ENCODE results near the gene SOBP.

SOBP gene

GRCh38 chr6:107614828-107615227 is 124.9 kb downstream of the SOBP start:
- ATAC-seq: no peak
- TF ChIP-seq ZNF565 (CRISPR knock-in tag; conservative IDR thresholded peaks at IDR 0.05; ENCODE audit: low read depth): no peak
- TF ChIP-seq ESRRG (CRISPR knock-in tag; IDR thresholded peaks at IDR 0.05): no peak
- TF ChIP-seq ZNF8 (CRISPR knock-in tag; IDR thresholded peaks at IDR 0.05): no peak

DNA sequence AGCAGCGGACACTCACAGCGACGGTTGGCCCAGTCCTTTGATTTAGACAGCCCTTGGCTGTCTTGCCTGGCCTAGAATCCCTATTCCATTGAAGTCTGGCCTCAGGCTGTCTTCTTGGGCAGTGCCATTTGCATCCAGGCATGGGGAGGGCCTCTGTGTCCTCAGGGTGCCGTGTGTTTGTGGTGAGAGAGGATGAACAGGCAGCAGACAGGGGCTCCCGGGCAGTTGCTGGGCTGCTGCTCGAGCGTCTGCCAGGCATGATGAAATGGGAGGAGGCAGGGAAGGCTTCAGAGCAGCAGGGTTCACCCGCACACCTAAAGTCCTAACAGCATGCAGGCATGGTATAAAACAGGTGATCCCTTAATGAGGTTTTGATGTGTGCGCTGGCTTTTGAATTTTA is 126.9 kb downstream of the SOBP start:
- no peak for ATAC-seq
- TF ChIP-seq ZFP30 (CRISPR knock-in tag; IDR thresholded peaks at IDR 0.05) (no peak), OSR1 (CRISPR knock-in tag; IDR thresholded peaks at IDR 0.05) (no peak)

DNA sequence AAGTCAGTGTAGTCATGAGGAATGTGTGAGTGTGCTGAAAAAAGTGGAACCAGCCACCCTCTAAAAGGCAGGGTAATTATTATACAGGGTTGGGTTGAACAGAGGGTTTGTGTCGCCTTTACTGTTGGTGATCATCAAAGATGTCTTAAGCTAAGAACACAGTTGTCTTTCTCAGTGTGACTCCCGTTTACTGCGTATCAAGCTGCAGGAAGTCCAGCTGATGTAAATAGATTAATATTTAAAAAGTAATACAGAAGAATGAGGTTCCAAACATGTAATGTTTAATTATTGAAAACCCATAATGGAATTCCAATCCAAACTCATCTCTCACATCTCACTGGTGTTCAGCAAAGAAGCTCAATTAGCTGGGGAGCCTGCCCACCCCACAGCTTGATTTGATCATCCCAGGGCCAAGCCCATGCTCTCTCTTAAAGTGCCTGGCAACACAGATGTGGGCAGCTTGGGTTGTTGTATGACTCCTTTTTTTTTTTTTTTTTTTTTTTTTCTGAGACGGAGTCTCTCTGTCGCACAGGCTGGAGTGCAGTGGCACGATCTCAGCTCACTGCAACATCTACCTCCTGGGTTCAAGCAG is 127.5 kb downstream of the SOBP start:
- no peak for TF ChIP-seq GLIS3 (CRISPR knock-in tag; IDR thresholded peaks at IDR 0.05)
- no peak for TF ChIP-seq RARB (CRISPR knock-in tag; IDR thresholded peaks at IDR 0.05)
- TF ChIP-seq ESRRG (CRISPR knock-in tag; IDR thresholded peaks at IDR 0.05): no peak
- no peak for TF ChIP-seq ZNF70 (CRISPR knock-in tag; IDR thresholded peaks at IDR 0.05)
- no peak for ATAC-seq

- no peak for ATAC-seq
- no peak for TF ChIP-seq RARB (CRISPR knock-in tag; IDR thresholded peaks at IDR 0.05)
- no peak for TF ChIP-seq ARNTL (CRISPR knock-in tag; IDR thresholded peaks at IDR 0.05; ENCODE audit: borderline replicate concordance, low read depth)
- no peak for TF ChIP-seq SNAI2 (CRISPR knock-in tag; IDR thresholded peaks at IDR 0.05)
- TF ChIP-seq ISL1 (CRISPR knock-in tag; IDR thresholded peaks at IDR 0.05): no peak
- no peak for TF ChIP-seq ZFP3 (CRISPR knock-in tag; IDR thresholded peaks at IDR 0.05)
- no peak for TF ChIP-seq ESRRG (CRISPR knock-in tag; IDR thresholded peaks at IDR 0.05)
- TF ChIP-seq ZFP30 (CRISPR knock-in tag; IDR thresholded peaks at IDR 0.05): no peak
- TF ChIP-seq GLIS3 (CRISPR knock-in tag; IDR thresholded peaks at IDR 0.05): no peak
- TF ChIP-seq ZNF70 (CRISPR knock-in tag; IDR thresholded peaks at IDR 0.05): no peak
- no peak for TF ChIP-seq ZNF8 (CRISPR knock-in tag; IDR thresholded peaks at IDR 0.05)
- no peak for TF ChIP-seq TSHZ2 (CRISPR knock-in tag; IDR thresholded peaks at IDR 0.05)
Observed at GRCh38 chr6:107618672-107619071, 128.8 kb downstream of the SOBP start.

DNA sequence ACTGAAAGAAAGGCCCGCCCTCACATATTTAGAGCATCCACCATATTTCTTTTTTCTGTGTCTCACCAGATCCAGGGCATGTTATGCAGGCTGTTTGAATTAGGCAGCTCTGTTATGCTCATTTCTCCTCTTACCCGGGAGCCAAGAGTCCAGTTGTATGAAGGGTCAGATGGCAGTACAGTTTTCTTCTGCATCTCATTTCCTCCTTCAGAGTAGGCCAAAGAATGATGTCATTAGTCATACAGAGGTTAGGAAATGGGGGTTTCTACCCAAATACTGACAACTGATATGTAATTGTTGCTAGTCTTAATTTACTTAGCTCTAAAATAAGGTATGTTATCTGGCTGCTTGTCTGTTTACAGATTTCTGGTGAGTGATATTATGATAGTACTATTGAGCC is 130.8 kb downstream of the SOBP start:
- TF ChIP-seq OSR1 (CRISPR knock-in tag; IDR thresholded peaks at IDR 0.05): no peak
- TF ChIP-seq, protein P1, sequence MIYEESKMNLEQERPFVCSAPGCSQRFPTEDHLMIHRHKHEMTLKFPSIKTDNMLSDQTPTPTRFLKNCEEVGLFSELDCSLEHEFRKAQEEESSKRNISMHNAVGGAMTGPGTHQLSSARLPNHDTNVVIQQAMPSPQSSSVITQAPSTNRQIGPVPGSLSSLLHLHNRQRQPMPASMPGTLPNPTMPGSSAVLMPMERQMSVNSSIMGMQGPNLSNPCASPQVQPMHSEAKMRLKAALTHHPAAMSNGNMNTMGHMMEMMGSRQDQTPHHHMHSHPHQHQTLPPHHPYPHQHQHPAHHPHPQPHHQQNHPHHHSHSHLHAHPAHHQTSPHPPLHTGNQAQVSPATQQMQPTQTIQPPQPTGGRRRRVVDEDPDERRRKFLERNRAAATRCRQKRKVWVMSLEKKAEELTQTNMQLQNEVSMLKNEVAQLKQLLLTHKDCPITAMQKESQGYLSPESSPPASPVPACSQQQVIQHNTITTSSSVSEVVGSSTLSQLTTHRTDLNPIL (CRISPR knock-in tag; IDR thresholded peaks at IDR 0.05; ENCODE audit: low read depth): no peak
- no peak for TF ChIP-seq ZFP3 (CRISPR knock-in tag; IDR thresholded peaks at IDR 0.05)
- no peak for TF ChIP-seq PPARA (CRISPR knock-in tag; IDR thresholded peaks at IDR 0.05; ENCODE audit: borderline replicate concordance)
- TF ChIP-seq RARB (CRISPR knock-in tag; IDR thresholded peaks at IDR 0.05): no peak
- no peak for TF ChIP-seq CSDC2 (CRISPR knock-in tag; IDR thresholded peaks at IDR 0.05)
- TF ChIP-seq ZNF70 (CRISPR knock-in tag; IDR thresholded peaks at IDR 0.05): no peak
- TF ChIP-seq POU6F1 (CRISPR knock-in tag; IDR thresholded peaks at IDR 0.05; ENCODE audit: borderline replicate concordance, low read depth): no peak
- TF ChIP-seq TCF4 (CRISPR knock-in tag; IDR thresholded peaks at IDR 0.05; ENCODE audit: borderline replicate concordance): no peak
- no peak for TF ChIP-seq ZC3H10 (CRISPR knock-in tag; IDR thresholded peaks at IDR 0.05)
- TF ChIP-seq ISL1 (CRISPR knock-in tag; IDR thresholded peaks at IDR 0.05): no peak
- ATAC-seq: no peak

Data from SK-N-SH treated with all-trans-retinoic acid at 6 μM for 48 hours (cell line).